ENCODE data around the gene RAP1GAP. TPM values are rescaled to one million over a fixed set of nuclear protein-coding genes. Genes with fewer than 3 reads are reported as not detected.

The RAP1GAP gene
- total RNA-seq, 1 experiment from 2014 or later = 13.4 TPM

DNA sequence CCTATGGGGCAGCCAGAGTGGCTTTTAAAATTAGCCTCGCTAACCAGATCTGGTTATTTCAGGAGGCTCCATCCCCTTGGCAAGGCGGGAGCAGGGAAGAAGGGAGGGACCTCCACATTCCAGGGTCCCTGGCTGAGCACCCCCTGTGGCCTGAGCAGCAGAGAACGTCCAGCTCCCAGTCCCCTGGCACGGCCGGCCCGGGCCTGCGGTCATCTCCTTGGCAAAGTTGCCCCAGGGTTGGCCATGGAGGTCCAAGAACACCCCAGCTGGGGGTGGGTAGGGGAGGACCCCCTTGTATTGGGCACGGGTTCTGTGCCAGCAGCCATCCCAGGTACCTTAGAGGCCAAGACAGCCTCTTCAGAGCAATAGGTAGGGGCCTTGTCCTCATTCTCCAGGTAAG is 75.9 kb downstream of the RAP1GAP start:
- TF ChIP-seq SRF (IDR thresholded peaks at IDR 0.05; ENCODE audit: low read depth) = no peak
- no peak for TF ChIP-seq EZH2phosphoT487 (IDR thresholded peaks at IDR 0.05; ENCODE audit: borderline replicate concordance)
- no peak for TF ChIP-seq JUND (IDR thresholded peaks at IDR 0.05)
- TF ChIP-seq, protein P1, sequence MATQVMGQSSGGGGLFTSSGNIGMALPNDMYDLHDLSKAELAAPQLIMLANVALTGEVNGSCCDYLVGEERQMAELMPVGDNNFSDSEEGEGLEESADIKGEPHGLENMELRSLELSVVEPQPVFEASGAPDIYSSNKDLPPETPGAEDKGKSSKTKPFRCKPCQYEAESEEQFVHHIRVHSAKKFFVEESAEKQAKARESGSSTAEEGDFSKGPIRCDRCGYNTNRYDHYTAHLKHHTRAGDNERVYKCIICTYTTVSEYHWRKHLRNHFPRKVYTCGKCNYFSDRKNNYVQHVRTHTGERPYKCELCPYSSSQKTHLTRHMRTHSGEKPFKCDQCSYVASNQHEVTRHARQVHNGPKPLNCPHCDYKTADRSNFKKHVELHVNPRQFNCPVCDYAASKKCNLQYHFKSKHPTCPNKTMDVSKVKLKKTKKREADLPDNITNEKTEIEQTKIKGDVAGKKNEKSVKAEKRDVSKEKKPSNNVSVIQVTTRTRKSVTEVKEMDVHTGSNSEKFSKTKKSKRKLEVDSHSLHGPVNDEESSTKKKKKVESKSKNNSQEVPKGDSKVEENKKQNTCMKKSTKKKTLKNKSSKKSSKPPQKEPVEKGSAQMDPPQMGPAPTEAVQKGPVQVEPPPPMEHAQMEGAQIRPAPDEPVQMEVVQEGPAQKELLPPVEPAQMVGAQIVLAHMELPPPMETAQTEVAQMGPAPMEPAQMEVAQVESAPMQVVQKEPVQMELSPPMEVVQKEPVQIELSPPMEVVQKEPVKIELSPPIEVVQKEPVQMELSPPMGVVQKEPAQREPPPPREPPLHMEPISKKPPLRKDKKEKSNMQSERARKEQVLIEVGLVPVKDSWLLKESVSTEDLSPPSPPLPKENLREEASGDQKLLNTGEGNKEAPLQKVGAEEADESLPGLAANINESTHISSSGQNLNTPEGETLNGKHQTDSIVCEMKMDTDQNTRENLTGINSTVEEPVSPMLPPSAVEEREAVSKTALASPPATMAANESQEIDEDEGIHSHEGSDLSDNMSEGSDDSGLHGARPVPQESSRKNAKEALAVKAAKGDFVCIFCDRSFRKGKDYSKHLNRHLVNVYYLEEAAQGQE (IDR thresholded peaks at IDR 0.05; ENCODE audit: low read depth) = no peak
- TF ChIP-seq TCF7L2 (IDR thresholded peaks at IDR 0.05; ENCODE audit: borderline replicate concordance, extremely low read depth, insufficient read depth, insufficient read length) = no peak
- TF ChIP-seq POLR2A (IDR thresholded peaks at IDR 0.05; ENCODE audit: borderline replicate concordance, extremely low read depth, insufficient read depth, insufficient read length) = no peak
- TF ChIP-seq EGR1 (IDR thresholded peaks at IDR 0.05; ENCODE audit: low read depth) = no peak
- H3K4me3 ChIP-seq (replicated peaks in 1 of 2; ENCODE audit: low read depth in 1 of 2, low read length in 2 of 2) = no peak overlapping the region
- ChIA-PET POLR2A (no interaction called here), RAD21 (ENCODE audit: low non-redundant PET in 1 of 2, low total read pairs in 2 of 2, uncharacterized antibody in 2 of 2, unreplicated experiment in 2 of 2) (no interaction called here), CTCF (no interaction called here)
- DNase-seq (ENCODE audit: low read depth, low spot score) = no peak
- H2AFZ ChIP-seq (ENCODE audit: low read depth, low read length, poor library complexity, severe bottlenecking) = no peak overlapping the region
- H3K27ac ChIP-seq (ENCODE audit: low read depth, low read length) = no peak overlapping the region
- no peaks in the 10 kb centered on the region for H3K79me2 ChIP-seq (ENCODE audit: insufficient read depth, low read length)
- no peaks in the 10 kb centered on the region for H4K20me1 ChIP-seq (ENCODE audit: insufficient read depth)
- no peaks in the 10 kb centered on the region for H3K9me2 ChIP-seq (ENCODE audit: insufficient read depth)
- H3K4me1 ChIP-seq (ENCODE audit: control insufficient read depth in 1 of 2, insufficient read depth in 2 of 2, low read length in 2 of 2) = peaks cover 7 to 19% of the 10 kb centered on the region in 2 experiments; a peak in 3 of 4 replicates
- H3K9me3 ChIP-seq (ENCODE audit: control insufficient read depth in 1 of 2, insufficient read depth in 1 of 2, low read depth in 1 of 2, low read length in 2 of 2) = no peaks in the 10 kb centered on the region
- H3K36me3 ChIP-seq (ENCODE audit: control insufficient read depth in 1 of 2, insufficient read depth in 2 of 2, low read length in 2 of 2) = no peaks in the 10 kb centered on the region
- no peak overlapping the region for H3K4me2 ChIP-seq (ENCODE audit: low read length)
- no peak overlapping the region for H3K9ac ChIP-seq (ENCODE audit: low read length)
- intact Hi-C loops (cut with micrococcal nuclease) = no loop called here
- ATAC-seq = no peak
- no peaks in the 10 kb centered on the region for H3K27me3 ChIP-seq (ENCODE audit: insufficient read depth, low read length)
- no TSS peak for BruUV-seq (replicated peaks)

Measured in HCT116 (cell line).